HG03565 (cell line): ENCODE data around the gene ZNF678.
"Not testable (repeated sequence)": the region's sequence is repeated elsewhere in the genome, so short reads cannot be mapped to it uniquely, and the experiment has no call there.

Experiments
- ATAC-seq: cut with Tn5 transposase; IDR thresholded peaks from one replicate; pipeline ENCODE4 v1.9.1; 2021; ENCODE audit warnings: mild to moderate bottlenecking, moderate library complexity; ENCODE audit not compliant: unreplicated experiment

The ZNF678 gene

GRCh38 chr1:227589777-227590176 lies 26.4 kb downstream of the ZNF678 start:
- not testable (repeated sequence) for ATAC-seq

DNA sequence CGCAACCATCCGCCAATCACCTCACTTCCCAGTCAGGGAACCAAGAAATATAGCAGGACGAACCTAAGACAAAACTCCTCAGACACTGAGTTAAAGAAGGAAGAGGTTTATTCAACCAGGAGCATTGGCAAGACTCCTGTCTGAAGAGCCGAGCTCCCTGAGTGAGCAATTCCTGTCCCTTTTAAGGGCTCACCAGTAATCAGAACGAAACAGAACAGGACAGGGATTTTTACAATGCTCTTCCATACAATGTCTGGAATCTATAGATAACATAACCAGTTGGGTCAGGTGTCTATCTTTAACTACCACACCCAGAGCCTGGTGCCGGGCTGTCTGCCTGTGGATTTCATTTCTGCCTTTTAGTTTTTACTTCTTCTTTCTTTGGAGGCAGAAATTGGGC lies 32.9 kb downstream of the ZNF678 start:
- not testable (repeated sequence) for ATAC-seq

GRCh38 chr1:227603327-227603726 lies 40.0 kb downstream of the ZNF678 start:
- ATAC-seq, result no peak

- ATAC-seq, result no peak
These were observed 41.1 kb downstream of the ZNF678 start for GRCh38 chr1:227604446-227604845.

- ATAC-seq, result not testable (repeated sequence)
These were observed 42.9 kb downstream of the ZNF678 start for GRCh38 chr1:227606271-227606670.

DNA sequence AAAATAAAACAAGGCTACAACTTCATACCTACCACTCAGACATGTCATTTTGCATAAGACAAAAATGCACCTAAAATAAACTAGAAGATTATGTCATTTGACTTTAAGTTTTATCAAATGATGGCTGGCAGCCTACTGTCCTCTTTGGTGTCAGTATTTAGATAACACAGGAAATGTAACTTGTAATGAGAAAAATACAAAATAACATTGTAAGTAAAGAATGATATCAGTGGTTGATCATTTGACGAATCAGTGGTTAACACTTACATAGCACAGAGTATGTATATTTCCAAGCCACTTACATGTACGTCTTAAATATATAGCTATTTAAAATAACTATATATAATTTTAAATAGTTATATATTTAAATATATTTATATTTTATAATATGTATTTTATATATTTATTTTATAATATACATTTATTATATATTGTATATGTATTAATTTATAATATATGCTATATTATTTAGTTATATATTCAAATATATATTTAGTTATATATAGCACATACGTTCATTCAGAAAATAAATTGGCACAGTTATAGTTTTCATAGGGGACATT lies 44.1 kb downstream of the ZNF678 start:
- no peak for ATAC-seq

DNA sequence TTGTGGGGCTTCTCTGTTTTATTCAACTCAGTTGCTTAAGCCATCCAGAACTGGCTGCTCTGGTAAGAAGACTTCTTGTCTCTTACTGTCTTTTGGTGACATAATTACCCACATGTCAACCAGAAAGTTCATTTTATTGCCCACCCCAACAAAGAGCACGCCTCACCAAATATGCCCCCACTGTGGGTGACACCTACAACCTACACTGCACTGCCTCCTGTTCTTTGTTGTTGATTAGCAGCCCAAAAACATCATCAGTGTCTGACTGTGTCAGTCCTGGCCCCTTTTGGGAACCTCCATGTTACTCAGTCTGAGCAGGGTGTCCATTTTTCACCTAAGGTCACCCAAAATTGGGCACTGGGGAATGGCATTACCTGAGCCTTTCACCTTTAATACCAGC lies 49.3 kb downstream of the ZNF678 start:
- ATAC-seq, result no peak

DNA sequence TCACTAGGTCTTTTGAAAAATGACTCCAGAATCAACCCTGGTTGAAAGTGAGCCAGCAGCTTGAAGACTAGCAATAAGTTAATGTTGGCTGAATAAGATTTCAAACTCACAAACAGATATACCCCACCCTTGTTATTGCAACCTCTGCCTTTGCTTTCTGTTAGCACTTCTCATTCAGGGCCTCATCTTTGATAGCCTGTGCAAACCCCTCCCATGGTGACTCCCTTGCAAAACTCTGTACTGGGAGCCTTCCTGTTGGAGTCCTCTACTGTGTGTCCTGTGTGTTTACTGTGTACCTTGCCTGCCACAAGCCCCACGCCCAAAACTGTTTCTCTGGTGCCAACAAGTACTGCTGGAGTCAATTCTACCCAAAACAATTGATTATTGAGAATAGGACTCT lies 50.2 kb downstream of the ZNF678 start:
- ATAC-seq, result no peak

- ATAC-seq, result no peak
These were observed 57.9 kb downstream of the ZNF678 start for GRCh38 chr1:227621211-227621610.

GRCh38 chr1:227622739-227623475 lies 59.6 kb downstream of the ZNF678 start:
- ATAC-seq, result no peak

DNA sequence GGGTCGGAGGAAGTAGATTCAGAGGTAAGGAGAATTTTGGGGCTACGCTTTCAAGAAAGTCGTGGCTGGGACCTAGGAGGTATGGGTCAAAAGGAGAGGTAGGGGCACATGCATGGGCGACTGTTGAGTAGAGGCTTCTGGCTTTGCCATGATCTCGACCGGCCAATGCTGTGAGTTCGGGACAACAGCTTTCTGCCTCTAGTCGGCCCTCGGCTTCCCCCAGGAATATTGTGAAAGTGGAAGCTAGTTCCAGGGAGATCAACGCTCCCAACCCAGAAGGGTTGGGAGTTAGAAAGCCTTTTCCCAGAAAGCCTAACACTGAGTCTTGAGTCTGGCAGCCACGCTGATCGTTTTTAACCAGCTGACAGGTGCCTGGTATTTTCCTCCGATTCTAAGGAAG lies 69.0 kb downstream of the ZNF678 start:
- no peak for ATAC-seq

DNA sequence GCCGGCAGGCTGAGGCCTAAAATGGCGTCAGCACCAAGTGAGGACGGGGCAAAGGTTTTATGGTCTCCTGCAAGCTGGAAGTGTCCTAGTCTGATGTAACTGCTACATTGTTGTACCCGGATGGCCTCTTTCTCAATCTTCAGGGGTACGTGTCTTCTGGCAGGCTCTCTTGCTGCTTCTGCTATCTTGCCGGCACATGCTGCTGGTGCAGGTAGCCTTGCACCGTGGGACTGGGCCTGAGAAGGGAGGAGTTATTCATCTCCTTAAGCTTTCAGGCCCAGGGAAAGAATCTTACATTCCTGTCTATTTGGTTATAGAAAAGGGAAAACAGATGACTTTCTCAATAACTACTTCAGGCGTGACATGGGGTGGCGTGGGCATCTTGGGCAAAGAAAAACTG lies 72.2 kb downstream of the ZNF678 start:
- ATAC-seq, result no peak

- ATAC-seq, result no peak
These were observed 91.1 kb downstream of the ZNF678 start for GRCh38 chr1:227654431-227654830.

- no peak for ATAC-seq
These were observed 91.7 kb downstream of the ZNF678 start for GRCh38 chr1:227654858-227655752.

DNA sequence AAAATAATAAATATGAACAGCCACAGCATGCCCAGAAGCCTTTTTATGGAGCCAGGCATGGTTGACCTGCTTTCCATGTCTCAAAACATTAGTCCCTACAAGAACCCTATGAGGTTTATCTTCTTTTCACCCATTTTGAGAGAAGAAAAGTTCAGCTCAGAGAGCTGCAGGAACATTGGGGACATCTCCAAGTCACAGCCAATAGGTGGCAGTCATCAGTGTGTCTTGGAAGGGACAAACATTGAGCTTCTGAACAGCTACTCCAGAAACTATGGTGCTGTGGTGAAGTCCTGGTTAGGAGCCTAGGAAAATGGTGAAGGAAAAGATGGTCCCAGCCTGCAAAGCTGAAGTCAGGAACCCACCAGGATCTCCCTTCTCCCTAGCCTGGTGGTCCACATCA lies 98.1 kb downstream of the ZNF678 start:
- ATAC-seq, result no peak

DNA sequence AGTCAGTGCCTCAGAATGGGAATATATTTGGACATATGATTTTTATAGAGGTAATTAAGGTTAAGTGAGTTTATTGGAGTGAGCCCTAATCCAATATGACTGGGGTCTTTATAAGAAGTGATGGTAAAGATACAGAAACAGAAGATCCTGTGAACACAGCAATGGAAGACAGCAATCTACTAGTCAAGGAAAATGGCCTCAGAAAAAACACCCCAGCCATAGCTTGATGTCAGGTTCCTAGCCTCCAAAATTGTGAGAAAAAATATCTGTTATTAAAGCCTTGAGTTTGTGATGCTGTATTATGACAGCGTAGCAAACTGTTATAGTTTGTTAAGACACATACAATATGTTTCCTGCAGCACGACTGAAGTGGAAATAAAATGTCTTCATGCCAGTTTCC lies 99.6 kb downstream of the ZNF678 start:
- ATAC-seq, result no peak

GRCh38 chr1:227666286-227666685 lies 102.9 kb downstream of the ZNF678 start:
- no peak for ATAC-seq

DNA sequence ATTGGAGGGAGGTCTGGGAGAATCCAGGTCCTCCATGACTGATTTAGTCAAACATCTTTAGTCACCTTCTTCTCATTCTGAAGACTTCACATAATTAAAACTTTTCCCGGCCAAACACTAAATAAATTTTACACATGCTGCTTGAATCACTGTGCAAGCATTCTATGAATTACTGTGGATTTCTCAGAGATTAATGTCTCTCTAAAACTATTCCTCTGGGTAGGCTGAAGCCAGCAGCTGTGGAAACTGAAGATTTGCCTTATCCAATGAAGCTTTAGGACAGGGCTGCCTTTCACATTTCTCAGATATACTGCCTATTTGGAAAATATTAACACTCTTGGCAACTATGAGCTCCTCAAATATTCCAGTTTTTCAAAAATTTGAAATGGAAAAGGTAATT lies 110.1 kb downstream of the ZNF678 start:
- no peak for ATAC-seq

GRCh38 chr1:227685807-227686206 lies 122.5 kb downstream of the ZNF678 start:
- ATAC-seq, result no peak

DNA sequence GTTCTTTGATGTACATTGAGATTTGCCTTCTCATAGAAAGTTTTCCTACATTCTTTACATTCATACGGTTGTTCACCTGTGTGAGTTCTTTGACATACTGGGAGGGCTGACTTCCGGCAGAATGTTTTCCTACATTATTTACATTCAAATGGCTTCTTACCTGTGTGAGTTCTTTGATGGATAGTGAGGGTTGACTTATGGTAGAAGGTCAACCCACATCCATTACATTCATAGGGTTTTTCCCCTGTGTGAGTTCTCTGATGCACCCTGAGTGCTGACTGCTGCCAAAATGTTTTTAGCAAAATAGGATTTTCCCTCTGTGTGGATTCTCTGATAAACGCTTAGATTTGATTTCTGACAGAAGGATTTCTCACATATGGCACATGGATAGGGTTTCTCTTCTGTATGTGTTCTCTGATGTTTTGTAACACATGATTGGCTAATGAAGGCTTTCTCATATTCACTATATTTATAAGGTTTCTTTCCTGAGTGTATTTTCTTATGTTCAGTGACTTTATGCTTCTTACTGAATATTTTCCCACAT lies 134.0 kb downstream of the ZNF678 start:
- ATAC-seq, result no peak

GRCh38 chr1:227701631-227702030 lies 138.3 kb downstream of the ZNF678 start:
- ATAC-seq, result not testable (repeated sequence)

- no peak for ATAC-seq
These were observed 144.5 kb downstream of the ZNF678 start for GRCh38 chr1:227707846-227708245.
